PC-9 (cell line): ENCODE measurements around the gene DBP.

Experiments used
- CTCF ChIP-seq: fragments of 200-600 bp; sonication (generic); conservative IDR thresholded peaks from 2 replicates; pipeline ENCODE4 v1.6.1; 2017; ENCODE audit warnings: mixed run types, antibody characterized with exemption, mild to moderate bottlenecking, moderate library complexity
- EZH2 ChIP-seq: fragments of 200-600 bp; sonication (generic); IDR thresholded peaks from 2 replicates; pipeline ENCODE4 v1.8.0; 2017; ENCODE audit warnings: antibody characterized with exemption, low read depth

DNA sequence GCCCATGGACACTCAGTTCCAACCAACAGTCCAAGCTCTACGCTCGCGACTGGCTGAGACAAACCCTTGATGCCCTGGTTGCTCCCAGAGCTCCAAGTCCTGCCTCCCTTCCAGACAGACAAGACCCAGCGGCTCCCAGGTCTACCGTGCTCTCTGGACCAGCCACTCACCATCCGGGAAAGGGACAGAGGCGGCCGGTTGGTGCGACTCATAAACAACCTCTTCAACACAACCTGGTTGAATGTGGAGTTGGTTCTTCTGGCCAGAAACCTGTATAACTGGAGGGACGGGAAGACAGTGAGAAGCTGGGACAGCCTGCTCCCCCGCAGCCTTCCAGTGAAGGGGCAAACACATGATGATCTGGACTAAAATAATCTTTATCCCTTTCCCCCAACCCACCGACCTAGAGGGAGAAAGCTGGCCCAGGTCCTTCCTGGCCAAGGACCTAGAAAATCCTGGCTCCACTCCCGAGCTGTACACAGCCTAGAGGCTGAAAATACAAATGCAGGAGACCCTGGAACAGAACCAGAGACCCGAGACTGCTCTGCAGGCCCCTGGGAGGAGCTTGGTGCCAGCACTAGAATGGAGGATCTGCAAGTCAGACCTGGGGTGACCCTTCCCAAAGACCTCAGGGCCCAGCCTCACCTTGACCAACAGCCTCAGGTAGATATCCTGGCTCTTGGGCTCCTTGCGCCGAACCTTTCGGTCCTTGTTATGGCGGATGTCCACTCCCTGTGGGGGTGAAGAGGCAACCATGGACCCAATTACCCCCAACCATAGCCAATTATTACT lies 19.8 kb downstream of the DBP start:
- TF ChIP-seq CTCF (no peak), EZH2 (no peak)
